DND-41 (cell line): ENCODE measurements around the gene CATSPERD.

Experiments
- ATAC-seq: fragments of 200-7000 bp; cut with Tn5 transposase; 3 replicates; pipeline ENCODE4 v1.9.1; 2021; ENCODE audit warnings: low read depth; ENCODE audit not compliant: insufficient read depth
- DNase-seq: peaks from one replicate; pipeline ENCODE4 v3.0.0-alpha.2; 2020
- H2AFZ ChIP-seq: 2 replicates; pipeline ENCODE4 v1.6.0; 2012; ENCODE audit warnings: low read depth, low read length
- H3K27ac ChIP-seq: 2 replicates; pipeline ENCODE4 v1.5.1; 2012; ENCODE audit warnings: low read length, inconsistent platforms
- H3K27me3 ChIP-seq: fragments of 200-600 bp; sonication (generic); 2 replicates; pipeline ENCODE4 v1.6.0; 2012; ENCODE audit warnings: low read length, mild to moderate bottlenecking, inconsistent platforms; ENCODE audit not compliant: insufficient read depth, poor library complexity
- H3K36me3 ChIP-seq: 2 replicates; pipeline ENCODE4 v1.5.1; 2012; ENCODE audit warnings: low read length, inconsistent platforms; ENCODE audit not compliant: insufficient read depth
- H3K4me1 ChIP-seq: 2 replicates; pipeline ENCODE4 v1.5.1; 2012; ENCODE audit warnings: mild to moderate bottlenecking, low read length; ENCODE audit not compliant: insufficient read depth
- H3K4me2 ChIP-seq: 2 replicates; pipeline ENCODE4 v1.6.0; 2012; ENCODE audit warnings: mild to moderate bottlenecking, moderate library complexity, low read length, inconsistent platforms; ENCODE audit not compliant: insufficient read depth
- H3K4me3 ChIP-seq, 2 experiments: fragments of 200-600 bp in 1 of 2; shearing (Covaris generic) in 1 of 2; 2 replicates each; pipeline ENCODE4 v1.5.1; 2012 to 2016; ENCODE audit warnings: inconsistent platforms in 2 of 2, low read length in 2 of 2, mild to moderate bottlenecking in 2 of 2, low read depth in 1 of 2, moderate library complexity in 1 of 2
- H3K79me2 ChIP-seq: 2 replicates; pipeline ENCODE4 v1.6.0; 2012; ENCODE audit warnings: low read length, inconsistent platforms; ENCODE audit not compliant: insufficient read depth
- H3K9ac ChIP-seq: 2 replicates; pipeline ENCODE4 v1.6.0; 2012; ENCODE audit warnings: low read depth, mild to moderate bottlenecking, inconsistent platforms, low read length, moderate library complexity
- H3K9me3 ChIP-seq: 2 replicates; pipeline ENCODE4 v1.5.1; 2012; ENCODE audit warnings: low read length, moderate library complexity, mild to moderate bottlenecking, inconsistent platforms; ENCODE audit not compliant: insufficient read depth, severe bottlenecking
- H4K20me1 ChIP-seq: 2 replicates; pipeline ENCODE4 v1.6.0; 2012; ENCODE audit warnings: low read length; ENCODE audit not compliant: insufficient read depth
- EZH2 ChIP-seq: IDR thresholded peaks from 3 replicates; pipeline ENCODE4 v1.6.1; 2012; ENCODE audit warnings: borderline replicate concordance, low read depth, mild to moderate bottlenecking, moderate library complexity, low read length, inconsistent platforms; ENCODE audit not compliant: severe bottlenecking
- TF ChIP-seq, protein P1 (sequence below): IDR thresholded peaks from 2 replicates; pipeline ENCODE4 v1.5.1; 2012; ENCODE audit warnings: borderline replicate concordance, low read length, moderate library complexity, mild to moderate bottlenecking; ENCODE audit not compliant: poor library complexity, severe bottlenecking; ENCODE audit errors: extremely low read depth

Gene CATSPERD

DNA sequence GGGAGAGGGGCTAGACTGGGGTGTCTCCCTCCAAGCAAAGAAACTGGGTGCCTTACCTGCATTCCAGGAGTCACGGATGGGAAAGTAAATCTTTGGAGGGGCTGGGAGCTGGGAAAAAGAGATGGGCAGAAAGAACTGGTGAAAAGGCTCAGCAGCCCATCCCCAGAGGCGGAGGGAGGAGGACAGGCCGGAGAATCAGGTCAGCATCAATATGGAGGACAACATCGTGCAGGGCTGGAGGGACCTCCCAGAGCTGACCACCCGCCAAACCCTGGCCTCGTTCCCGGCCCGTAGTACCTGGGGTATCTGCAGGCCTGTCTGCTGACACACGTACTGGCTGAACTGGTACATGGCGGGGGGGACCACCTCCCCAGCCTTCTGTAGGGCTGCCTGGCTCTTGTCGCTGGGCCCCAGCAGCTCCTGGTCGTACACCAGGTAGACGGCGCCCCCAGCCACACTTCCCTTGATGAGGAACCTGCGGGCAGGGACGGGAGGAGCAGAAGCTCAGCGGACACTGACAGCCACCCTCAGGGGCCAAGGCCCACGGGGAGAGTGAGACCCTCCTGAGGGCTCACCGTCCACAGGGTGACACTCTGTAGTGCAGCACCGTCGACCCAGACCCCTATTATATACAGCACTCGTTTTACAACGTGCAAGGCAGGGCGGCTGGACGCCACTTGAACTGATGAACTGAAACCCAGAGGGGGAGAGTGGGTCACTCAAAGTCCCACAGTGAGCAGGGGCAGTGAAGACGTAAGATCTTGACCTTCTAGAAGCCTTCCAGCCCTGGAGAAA is 41.0 kb upstream of the CATSPERD start:
- H2AFZ ChIP-seq = peak overlapping the region; percentile 94
- H3K9ac ChIP-seq = peak overlapping the region; percentile 86

DNA sequence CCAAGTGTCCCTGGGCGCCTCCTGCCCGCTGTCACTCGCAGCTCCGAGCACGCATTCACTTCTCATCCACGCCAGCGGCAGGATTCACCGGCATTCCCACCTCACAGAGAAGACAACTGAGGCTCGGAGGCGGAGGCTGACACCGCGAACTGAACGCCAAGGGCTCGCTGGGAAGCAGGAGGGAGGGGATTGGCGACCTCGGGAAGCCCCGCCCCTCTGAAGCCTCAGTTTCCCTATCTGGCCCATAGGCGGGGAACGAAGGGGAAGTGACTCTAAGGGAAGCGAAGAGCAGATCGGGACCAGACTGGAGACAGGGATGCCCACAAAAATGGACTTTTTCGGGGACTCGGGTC is 40.4 kb upstream of the CATSPERD start:
- H3K36me3 ChIP-seq = peaks cover 10% of the 10 kb centered on the region; the same call in 1 of the 2 replicates
- DNase-seq = no peak
- H3K27ac ChIP-seq = peak overlapping the region; percentile 84
- H2AFZ ChIP-seq = peak overlapping the region; percentile 94
- peak overlapping the region; percentile 95 to 97 for H3K4me3 ChIP-seq
- peak overlapping the region; percentile 96 for H3K4me2 ChIP-seq
- ATAC-seq = peak; percentile 1; the same call in 1 of the 3 replicates
- peak overlapping the region; percentile 86 for H3K9ac ChIP-seq
- TF ChIP-seq, protein P1, sequence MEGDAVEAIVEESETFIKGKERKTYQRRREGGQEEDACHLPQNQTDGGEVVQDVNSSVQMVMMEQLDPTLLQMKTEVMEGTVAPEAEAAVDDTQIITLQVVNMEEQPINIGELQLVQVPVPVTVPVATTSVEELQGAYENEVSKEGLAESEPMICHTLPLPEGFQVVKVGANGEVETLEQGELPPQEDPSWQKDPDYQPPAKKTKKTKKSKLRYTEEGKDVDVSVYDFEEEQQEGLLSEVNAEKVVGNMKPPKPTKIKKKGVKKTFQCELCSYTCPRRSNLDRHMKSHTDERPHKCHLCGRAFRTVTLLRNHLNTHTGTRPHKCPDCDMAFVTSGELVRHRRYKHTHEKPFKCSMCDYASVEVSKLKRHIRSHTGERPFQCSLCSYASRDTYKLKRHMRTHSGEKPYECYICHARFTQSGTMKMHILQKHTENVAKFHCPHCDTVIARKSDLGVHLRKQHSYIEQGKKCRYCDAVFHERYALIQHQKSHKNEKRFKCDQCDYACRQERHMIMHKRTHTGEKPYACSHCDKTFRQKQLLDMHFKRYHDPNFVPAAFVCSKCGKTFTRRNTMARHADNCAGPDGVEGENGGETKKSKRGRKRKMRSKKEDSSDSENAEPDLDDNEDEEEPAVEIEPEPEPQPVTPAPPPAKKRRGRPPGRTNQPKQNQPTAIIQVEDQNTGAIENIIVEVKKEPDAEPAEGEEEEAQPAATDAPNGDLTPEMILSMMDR = peak; percentile 4
- TF ChIP-seq EZH2 = no peak
- H3K4me1 ChIP-seq = peaks cover 24% of the 10 kb centered on the region
- H4K20me1 ChIP-seq = 0 out of 2 replicates have a peak, but pooled peaks cover 9% of the 10 kb centered on the region
- H3K9me3 ChIP-seq = no peaks in the 10 kb centered on the region
- H3K27me3 ChIP-seq = no peaks in the 10 kb centered on the region
- peaks cover 13% of the 10 kb centered on the region for H3K79me2 ChIP-seq

More for the DNA sequence above, 41.0 kb upstream of the CATSPERD start:
- H3K36me3 ChIP-seq = peaks cover 10% of the 10 kb centered on the region; the same call in 1 of the 2 replicates
- H3K79me2 ChIP-seq = peaks cover 13% of the 10 kb centered on the region
- H3K9me3 ChIP-seq = no peaks in the 10 kb centered on the region
- H4K20me1 ChIP-seq = 0 out of 2 replicates have a peak, but pooled peaks cover 9% of the 10 kb centered on the region
- no peaks in the 10 kb centered on the region for H3K27me3 ChIP-seq
- H3K4me3 ChIP-seq = peak overlapping the region; percentile 95 to 97
- TF ChIP-seq EZH2 = no peak
- TF ChIP-seq, protein P1 = no peak
- DNase-seq = no peak
- no peak for ATAC-seq
- H3K27ac ChIP-seq = peak overlapping the region; percentile 84
- peak overlapping the region; percentile 96 for H3K4me2 ChIP-seq
- peaks cover 24% of the 10 kb centered on the region for H3K4me1 ChIP-seq

DNA sequence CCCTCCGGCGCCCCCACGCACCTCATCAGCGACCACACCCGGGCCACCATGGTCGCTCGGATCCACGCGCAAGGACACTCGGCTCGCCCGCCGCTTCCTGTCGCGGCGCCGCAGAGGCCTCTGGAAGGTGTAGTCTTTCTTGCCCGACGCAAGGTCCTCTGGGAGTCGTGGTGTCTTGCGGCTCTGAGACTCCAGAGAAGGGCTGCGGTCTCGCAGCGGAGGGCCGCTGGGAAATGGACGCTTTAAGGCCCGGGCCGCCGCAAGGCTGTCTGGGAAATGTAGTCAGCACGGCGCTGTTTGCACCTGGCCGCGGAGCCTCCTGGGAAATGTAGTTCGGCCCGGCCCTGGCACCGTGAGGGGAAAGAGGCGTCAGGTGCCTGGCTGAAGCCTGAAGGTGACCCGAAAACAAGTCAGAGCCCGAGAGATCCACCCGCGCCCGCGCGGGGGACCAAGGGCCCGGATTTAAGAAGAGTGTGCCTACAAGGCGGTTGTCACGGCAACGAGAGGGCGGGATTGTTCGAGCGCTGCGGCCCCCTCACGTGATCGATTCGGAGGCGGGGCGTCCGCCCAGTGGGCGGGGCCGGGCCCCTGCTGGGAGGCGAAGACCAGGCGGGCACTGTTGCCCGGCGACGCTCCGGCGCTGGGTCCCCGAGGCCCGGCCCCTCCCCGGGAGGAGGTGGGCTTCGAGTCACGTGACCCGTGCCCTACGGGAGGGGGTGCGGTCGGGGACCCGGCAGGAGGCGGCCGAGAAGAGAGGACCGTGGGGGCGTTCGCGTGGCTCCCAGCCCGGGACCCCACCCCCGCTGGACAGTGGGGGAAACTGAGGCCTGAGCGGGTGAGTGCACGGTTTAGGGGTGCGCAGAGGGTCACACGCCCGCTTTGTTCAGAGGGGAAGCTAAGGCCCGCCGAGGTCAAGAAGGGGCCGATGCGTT is 39.7 kb upstream of the CATSPERD start, which contains the start of the genes HSD11B1L and MICOS13:
Gene HSD11B1L, plus strand, starts transcription at position 591 of the 932 bp plus-strand sequence. CDS start 3,806 bp downstream, outside the sequence.
Gene MICOS13, minus strand, starts transcription at position 80 of the 932 bp plus-strand sequence. Its CDS starts 30 bp downstream, at position 50.
- H3K4me1 ChIP-seq = peaks cover 24% of the 10 kb centered on the region
- peak within 1 kb of the TSS; percentile 94 for H2AFZ ChIP-seq
- 0 out of 2 replicates have a peak, but pooled peaks cover 9% of the 10 kb centered on the region for H4K20me1 ChIP-seq
- DNase-seq (peak; percentile 98), ATAC-seq (peak; percentile 97)
- H3K4me3 ChIP-seq = peak within 1 kb of the TSS; percentile 95 to 97
- TF ChIP-seq, protein P1 = no peak
- TF ChIP-seq EZH2 = no peak
- peaks cover 13% of the 10 kb centered on the region for H3K79me2 ChIP-seq
- no peaks in the 10 kb centered on the region for H3K9me3 ChIP-seq
- H3K36me3 ChIP-seq = peaks cover 10% of the 10 kb centered on the region; the same call in 1 of the 2 replicates
- no peaks in the 10 kb centered on the region for H3K27me3 ChIP-seq
- peak within 1 kb of the TSS; percentile 84 for H3K27ac ChIP-seq
- H3K9ac ChIP-seq = peak within 1 kb of the TSS; percentile 86
- peak within 1 kb of the TSS; percentile 96 for H3K4me2 ChIP-seq
